Endodermal cell (in vitro differentiated cells): ENCODE data around the gene PANK2. TPM values are rescaled to one million over a fixed set of nuclear protein-coding genes. Genes with fewer than 3 reads are reported as not detected.

Experiments
- DNase-seq: peaks from one replicate; pipeline ENCODE4 v3.0.0-alpha.2; 2017
- H3K27ac ChIP-seq: 2 replicates; pipeline ENCODE4 v1.5.1; 2013; ENCODE audit warnings: mild to moderate bottlenecking, low read depth, low read length, moderate library complexity
- H3K27me3 ChIP-seq: 2 replicates; pipeline ENCODE4 v1.6.1; 2013; ENCODE audit warnings: mild to moderate bottlenecking, low read length, moderate library complexity; ENCODE audit not compliant: insufficient read depth, control insufficient read depth, poor library complexity, severe bottlenecking
- H3K36me3 ChIP-seq: 2 replicates; pipeline ENCODE4 v1.7.0; 2013; ENCODE audit warnings: mild to moderate bottlenecking, low read length, moderate library complexity; ENCODE audit not compliant: control insufficient read depth, insufficient read depth
- H3K4me1 ChIP-seq: one replicate; pipeline ENCODE4 v1.7.0; 2013; ENCODE audit warnings: low read length; ENCODE audit not compliant: control insufficient read depth, insufficient read depth
- H3K4me3 ChIP-seq: 2 replicates; pipeline ENCODE4 v1.5.1; 2013; ENCODE audit warnings: mild to moderate bottlenecking, low read length, moderate library complexity
- H3K9ac ChIP-seq: 2 replicates; pipeline ENCODE4 v1.6.1; 2013; ENCODE audit warnings: mild to moderate bottlenecking, low read length, moderate library complexity; ENCODE audit not compliant: poor library complexity, severe bottlenecking; ENCODE audit errors: extremely low read depth
- H3K9me3 ChIP-seq: 2 replicates; pipeline ENCODE4 v1.6.1; 2013; ENCODE audit warnings: mild to moderate bottlenecking, low read length, moderate library complexity; ENCODE audit not compliant: control insufficient read depth
- H3K27ac Mint-ChIP-seq: 2 replicates; pipeline ENCODE4 v1.8.0; 2020; ENCODE audit warnings: mixed read lengths
- H3K27me3 Mint-ChIP-seq: 2 replicates; pipeline ENCODE4 v1.8.0; 2021; ENCODE audit warnings: mild to moderate bottlenecking, mixed read lengths; ENCODE audit not compliant: insufficient read depth
- H3K36me3 Mint-ChIP-seq: 2 replicates; pipeline ENCODE4 v1.8.0; 2020; ENCODE audit warnings: low read depth, mixed read lengths
- H3K4me1 Mint-ChIP-seq: 2 replicates; pipeline ENCODE4 v1.8.0; 2020; ENCODE audit warnings: mixed read lengths
- H3K4me3 Mint-ChIP-seq: 2 replicates; pipeline ENCODE4 v1.8.0; 2020; ENCODE audit warnings: mild to moderate bottlenecking, moderate library complexity, mixed read lengths
- H3K9me3 Mint-ChIP-seq: 2 replicates; pipeline ENCODE4 v1.8.0; 2020; ENCODE audit warnings: mild to moderate bottlenecking, mixed read lengths
- WGBS, 2 experiments: methylation state at CpG; one replicate each; pipeline versions ENCODE4 v1.1.5 to v1.1.7; 2013; ENCODE audit warnings: missing lambda C conversion rate in 2 of 2, mixed read lengths in 1 of 2; ENCODE audit not compliant: insufficient coverage in 1 of 2, insufficient read length in 1 of 2; 5-methylcytosine and 5-hydroxymethylcytosine counted together
- total RNA-seq, 2 donors: library from RNA; stranded (reverse); fragmentation: NEBNext Ultra II Directional in 1 of 2; extraction: Animal tissue kit (Norgen Biotek cat#: 25700) in 1 of 2; gene quantifications; 2 replicates in 1 of 2; 3 replicates in 1 of 2; pipeline ENCODE4 v1.2.1, GENCODE V29; 2021
- TF ChIP-seq, protein P1 (sequence below): fragments of 200-600 bp; sonication (generic); conservative IDR thresholded peaks from 2 replicates; pipeline ENCODE4 v1.5.0; 2021; ENCODE audit warnings: antibody characterized with exemption, mild to moderate bottlenecking

The PANK2 gene
- total RNA-seq, 2 donors from 2014 or later = 57.6 to 66.5 TPM

GRCh38 chr20:3925899-3926638 is 36.9 kb downstream of the PANK2 start:
- Mint-ChIP-seq H3K4me3 (no peak overlapping the region), H3K27ac (peak overlapping the region; percentile 74), H3K4me1 (peaks cover 26% of the 10 kb centered on the region), H3K27me3 (no peaks in the 10 kb centered on the region), H3K36me3 (peaks cover 29% of the 10 kb centered on the region), H3K9me3 (no peaks in the 10 kb centered on the region)
- H3K9me3 ChIP-seq = no peaks in the 10 kb centered on the region
- no peaks in the 10 kb centered on the region for H3K27me3 ChIP-seq
- H3K4me3 ChIP-seq = no peak overlapping the region
- peaks cover 52% of the 10 kb centered on the region for H3K36me3 ChIP-seq
- no peak for DNase-seq
- H3K27ac ChIP-seq = peak overlapping the region; percentile 58
- TF ChIP-seq, protein P1, sequence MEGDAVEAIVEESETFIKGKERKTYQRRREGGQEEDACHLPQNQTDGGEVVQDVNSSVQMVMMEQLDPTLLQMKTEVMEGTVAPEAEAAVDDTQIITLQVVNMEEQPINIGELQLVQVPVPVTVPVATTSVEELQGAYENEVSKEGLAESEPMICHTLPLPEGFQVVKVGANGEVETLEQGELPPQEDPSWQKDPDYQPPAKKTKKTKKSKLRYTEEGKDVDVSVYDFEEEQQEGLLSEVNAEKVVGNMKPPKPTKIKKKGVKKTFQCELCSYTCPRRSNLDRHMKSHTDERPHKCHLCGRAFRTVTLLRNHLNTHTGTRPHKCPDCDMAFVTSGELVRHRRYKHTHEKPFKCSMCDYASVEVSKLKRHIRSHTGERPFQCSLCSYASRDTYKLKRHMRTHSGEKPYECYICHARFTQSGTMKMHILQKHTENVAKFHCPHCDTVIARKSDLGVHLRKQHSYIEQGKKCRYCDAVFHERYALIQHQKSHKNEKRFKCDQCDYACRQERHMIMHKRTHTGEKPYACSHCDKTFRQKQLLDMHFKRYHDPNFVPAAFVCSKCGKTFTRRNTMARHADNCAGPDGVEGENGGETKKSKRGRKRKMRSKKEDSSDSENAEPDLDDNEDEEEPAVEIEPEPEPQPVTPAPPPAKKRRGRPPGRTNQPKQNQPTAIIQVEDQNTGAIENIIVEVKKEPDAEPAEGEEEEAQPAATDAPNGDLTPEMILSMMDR = no peak
- no peak overlapping the region for H3K9ac ChIP-seq
- WGBS, 2 experiments = 87 to 94% methylated on average over 7 to 9 of the region's 9 CpGs
- H3K4me1 ChIP-seq = peaks cover 4% of the 10 kb centered on the region

DNA sequence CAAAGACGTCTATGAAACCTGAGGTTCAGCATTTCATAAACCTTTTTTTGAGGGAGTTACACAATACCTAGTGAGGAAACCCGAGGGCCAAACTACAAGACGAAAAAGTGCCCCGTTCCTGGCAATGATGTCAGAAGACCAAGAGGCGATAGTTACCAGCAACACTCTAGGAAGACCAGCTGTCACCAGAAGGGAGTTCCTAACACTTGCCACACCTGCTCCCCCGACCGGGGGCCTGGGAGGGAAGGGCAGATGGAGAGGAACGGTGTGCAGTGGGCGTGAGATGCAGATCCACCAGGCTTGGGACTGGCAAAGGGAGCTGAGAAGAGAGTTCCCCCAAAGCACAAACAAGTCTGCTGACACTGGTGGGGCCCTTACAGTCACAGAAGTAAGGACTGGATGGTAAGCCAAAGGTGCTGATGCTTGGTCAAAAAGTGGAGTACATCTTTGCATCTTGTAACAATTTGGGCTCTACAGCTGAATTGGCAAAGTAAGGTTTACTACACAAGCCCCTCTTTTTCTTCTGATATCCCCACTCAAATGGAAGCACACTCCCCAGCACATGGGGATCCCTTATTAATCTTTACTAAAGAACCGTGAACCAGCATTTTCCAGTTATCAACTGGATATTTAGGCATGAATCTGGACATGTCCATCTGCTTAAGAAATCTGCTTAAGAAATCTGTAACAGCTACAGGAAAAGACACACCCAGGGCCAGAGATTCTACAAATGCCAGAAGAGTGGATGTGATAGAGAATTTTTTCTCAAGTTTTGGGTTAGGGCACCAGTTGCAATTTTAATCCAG is 38.5 kb downstream of the PANK2 start:
- Histone ChIP-seq H3K27ac (no peak overlapping the region), H3K27me3 (no peaks in the 10 kb centered on the region), H3K9ac (no peak overlapping the region), H3K36me3 (peaks cover 48% of the 10 kb centered on the region), H3K4me1 (peaks cover 4% of the 10 kb centered on the region), H3K9me3 (no peaks in the 10 kb centered on the region), H3K4me3 (no peak overlapping the region)
- peak; percentile 61 for DNase-seq
- H3K27me3 Mint-ChIP-seq = no peaks in the 10 kb centered on the region
- peak overlapping the region; percentile 63 for H3K27ac Mint-ChIP-seq
- H3K9me3 Mint-ChIP-seq = no peaks in the 10 kb centered on the region
- peaks cover 20% of the 10 kb centered on the region for H3K4me1 Mint-ChIP-seq
- H3K4me3 Mint-ChIP-seq = no peak overlapping the region
- TF ChIP-seq, protein P1 = no peak
- peaks cover 21% of the 10 kb centered on the region for H3K36me3 Mint-ChIP-seq
- 89 to 92% methylated on average over 6 to 10 of the region's 10 CpGs for WGBS, 2 experiments

GRCh38 chr20:3929713-3930060 is 40.5 kb downstream of the PANK2 start:
- Mint-ChIP-seq H3K27ac (no peak overlapping the region), H3K27me3 (no peaks in the 10 kb centered on the region)

More at GRCh38 chr20:3929713-3930060, 40.5 kb downstream of the PANK2 start:
- no peaks in the 10 kb centered on the region for H3K9me3 Mint-ChIP-seq
- no peaks in the 10 kb centered on the region for H3K27me3 ChIP-seq
- H3K27ac ChIP-seq = no peak overlapping the region
- H3K4me3 Mint-ChIP-seq = no peak overlapping the region
- no peak overlapping the region for H3K4me3 ChIP-seq
- no peak overlapping the region for H3K9ac ChIP-seq
- TF ChIP-seq, protein P1 = no peak
- peaks cover 47% of the 10 kb centered on the region for H3K36me3 ChIP-seq
- peaks cover 4% of the 10 kb centered on the region for H3K4me1 ChIP-seq
- H3K9me3 ChIP-seq = no peaks in the 10 kb centered on the region
- H3K36me3 Mint-ChIP-seq = peaks cover 18% of the 10 kb centered on the region
- H3K4me1 Mint-ChIP-seq = peaks cover 19% of the 10 kb centered on the region
- DNase-seq = no peak
- 98 to 100% methylated on average over 1 to 2 of the region's 2 CpGs for whole genome bisulfite sequencing, 2 experiments
